GM12878 (cell line): ENCODE measurements around the gene PLCB4. TPM values are rescaled to one million over a fixed set of nuclear protein-coding genes. Genes with fewer than 3 reads are reported as not detected.

Source experiments
- ATAC-seq: fragments of 200-7000 bp; cut with Tn5 transposase; 3 replicates; pipeline ENCODE4 v1.9.1; 2020; ENCODE audit warnings: mild to moderate bottlenecking, moderate library complexity
- BruUV-seq: library from RNA; stranded (reverse); fragments of 400-500 nt; replicated peaks from 2 replicates; lab custom pipeline; 2021; lab: Mats Ljungman, UMichigan
- CTCF ChIA-PET: fragments of 300-600 bp; sonication (Branson Sonifier 250); formaldehyde crosslinking; extraction: SDS; loops from one replicate; lab custom pipeline; 2021; ENCODE audit warnings: inconsistent platforms; lab: Yijun Ruan, JAX
- POLR2A ChIA-PET: fragments of 350-600 bp; formaldehyde crosslinking; extraction: SDS; loops from one replicate; lab custom pipeline; 2021; ENCODE audit warnings: inconsistent platforms; lab: Charles Lee
- RAD21 ChIA-PET: fragments of 300-600 bp; sonication (Branson Sonifier 250); formaldehyde crosslinking; loops from one replicate; lab custom pipeline; 2023; ENCODE audit warnings: antibody characterized with exemption; ENCODE audit not compliant: unreplicated experiment; lab: Charles Lee
- SMC1A ChIA-PET: fragments of 300-600 bp; sonication (Branson Sonifier 250); formaldehyde crosslinking; loops from one replicate; lab custom pipeline; 2023; ENCODE audit not compliant: unreplicated experiment, uncharacterized antibody; lab: Charles Lee
- DNase-seq: peaks from one replicate; pipeline ENCODE4 v3.0.0-alpha.2; 2011; ENCODE audit warnings: low read depth, low spot score
- FAIRE-seq: peaks from 3 replicates; lab custom pipeline; 2011; peaks lifted over from hg19 to GRCh38; lab: Jason Lieb, UNC
- H2AFZ ChIP-seq: 2 replicates; pipeline ENCODE4 v1.6.0; 2011; ENCODE audit warnings: low read depth, low read length, control low read depth; ENCODE audit not compliant: control insufficient read depth
- H3K27ac ChIP-seq: 2 replicates; pipeline ENCODE4 v1.5.1; 2011; ENCODE audit warnings: control low read depth; ENCODE audit not compliant: control insufficient read depth, insufficient read depth
- H3K27me3 ChIP-seq, 2 experiments: replicated peaks in 1 of 2; 2 replicates each; pipeline versions ENCODE4 v1.6.0 to v1.6.1; 2011; ENCODE audit warnings: low read length in 1 of 2; ENCODE audit not compliant: control insufficient read depth in 2 of 2, insufficient read depth in 2 of 2
- H3K36me3 ChIP-seq, 2 experiments: 2 replicates each; pipeline ENCODE4 v1.5.1; 2011; ENCODE audit warnings: low read length in 1 of 2; ENCODE audit not compliant: control insufficient read depth in 2 of 2, insufficient read depth in 2 of 2
- H3K4me1 ChIP-seq: 2 replicates; pipeline ENCODE4 v1.6.1; 2011; ENCODE audit warnings: mild to moderate bottlenecking, low read length, moderate library complexity, mixed read lengths; ENCODE audit not compliant: control insufficient read depth, insufficient read depth
- H3K4me2 ChIP-seq: 2 replicates; pipeline ENCODE4 v1.6.0; 2011; ENCODE audit warnings: control low read depth; ENCODE audit not compliant: control insufficient read depth, insufficient read depth
- H3K4me3 ChIP-seq: fragments of 200-600 bp; sonication (generic); 2 replicates; pipeline ENCODE4 v1.5.1; 2016
- H3K79me2 ChIP-seq: 2 replicates; pipeline ENCODE4 v1.6.0; 2011; ENCODE audit warnings: low read length; ENCODE audit not compliant: control insufficient read depth, insufficient read depth
- H3K9ac ChIP-seq: 2 replicates; pipeline ENCODE4 v1.8.0; 2011; ENCODE audit warnings: low read length, control low read depth, mixed read lengths; ENCODE audit not compliant: control insufficient read depth, insufficient read depth
- H3K9me3 ChIP-seq: replicated peaks from 3 replicates; pipeline ENCODE4 v1.5.1; 2011; ENCODE audit warnings: mild to moderate bottlenecking, low read length; ENCODE audit not compliant: control insufficient read depth, insufficient read depth
- H4K20me1 ChIP-seq: 2 replicates; pipeline ENCODE4 v1.6.0; 2011; ENCODE audit not compliant: control insufficient read depth, insufficient read depth
- BRCA1 ChIP-seq: IDR thresholded peaks from 2 replicates; pipeline ENCODE4 v1.6.1; 2011; ENCODE audit warnings: low read depth, low read length, improper control_type of control experiment
- CHD2 ChIP-seq: IDR thresholded peaks from 2 replicates; pipeline ENCODE4 v1.6.1; 2011; ENCODE audit warnings: low read depth, low read length, improper control_type of control experiment, borderline replicate concordance
- CHD4 ChIP-seq: fragments of 200-600 bp; sonication (generic); IDR thresholded peaks from 2 replicates; pipeline ENCODE4 v1.6.1; 2016; ENCODE audit warnings: mild to moderate bottlenecking
- E4F1 ChIP-seq: fragments of 450-650 bp; IDR thresholded peaks from 2 replicates; pipeline ENCODE4 v1.6.1; 2018; ENCODE audit warnings: borderline replicate concordance, mild to moderate bottlenecking; ENCODE audit not compliant: partially characterized antibody
- EGR1 ChIP-seq, 2 experiments: IDR thresholded peaks; 1 replicate in 1 of 2; 2 replicates in 1 of 2; pipeline ENCODE4 v1.6.1; 2011 to 2012; ENCODE audit warnings: low read depth in 2 of 2, low read length in 2 of 2, borderline replicate concordance in 1 of 2, mild to moderate bottlenecking in 1 of 2, moderate library complexity in 1 of 2
- EZH2 ChIP-seq: IDR thresholded peaks from 2 replicates; pipeline ENCODE4 v1.6.1; 2012; ENCODE audit warnings: low read depth, mild to moderate bottlenecking, control low read depth, inconsistent platforms, low read length, borderline replicate concordance; ENCODE audit not compliant: control insufficient read depth
- HCFC1 ChIP-seq: fragments of 150-350 bp; IDR thresholded peaks from 2 replicates; pipeline ENCODE4 v1.6.1; 2014; ENCODE audit warnings: low read length
- MTA3 ChIP-seq: IDR thresholded peaks from 2 replicates; pipeline ENCODE4 v1.6.1; 2012; ENCODE audit warnings: low read length, inconsistent platforms, borderline replicate concordance
- NFXL1 ChIP-seq: fragments of 450-650 bp; IDR thresholded peaks from 2 replicates; pipeline ENCODE4 v1.6.1; 2017; ENCODE audit warnings: antibody characterized with exemption, mild to moderate bottlenecking, borderline replicate concordance
- PAX5 ChIP-seq: IDR thresholded peaks from 2 replicates; pipeline ENCODE4 v1.6.1; 2011; ENCODE audit warnings: low read depth, low read length, borderline replicate concordance
- PBX3 ChIP-seq: IDR thresholded peaks from 2 replicates; pipeline ENCODE4 v1.6.1; 2011; ENCODE audit warnings: mild to moderate bottlenecking, low read depth, low read length, moderate library complexity; ENCODE audit not compliant: insufficient replicate concordance
- POLR2AphosphoS5 ChIP-seq: IDR thresholded peaks from 2 replicates; pipeline ENCODE4 v1.6.1; 2011; ENCODE audit warnings: mild to moderate bottlenecking, low read length, inconsistent platforms
- POU2F2 ChIP-seq: IDR thresholded peaks from 3 replicates; pipeline ENCODE4 v1.6.1; 2011; ENCODE audit warnings: low read depth, mild to moderate bottlenecking, low read length, borderline replicate concordance
- TCF12 ChIP-seq: IDR thresholded peaks from 2 replicates; pipeline ENCODE4 v1.6.1; 2011; ENCODE audit warnings: low read depth, mild to moderate bottlenecking, low read length
- YY1 ChIP-seq: IDR thresholded peaks from 2 replicates; pipeline ENCODE4 v1.6.1; 2011; ENCODE audit warnings: low read depth, mild to moderate bottlenecking, low read length
- ZBED1 ChIP-seq: IDR thresholded peaks from 2 replicates; pipeline ENCODE4 v1.6.1; 2016; ENCODE audit warnings: borderline replicate concordance
- ZBTB40 ChIP-seq: fragments of 450-650 bp; IDR thresholded peaks from 2 replicates; pipeline ENCODE4 v1.6.1; 2016; ENCODE audit warnings: mild to moderate bottlenecking, moderate library complexity, borderline replicate concordance
- WGBS: methylation state at CpG from one replicate; pipeline ENCODE4 v1.1.6; 2016; ENCODE audit warnings: low lambda C conversion rate; ENCODE audit not compliant: insufficient replicate concordance, insufficient coverage; ENCODE audit errors: missing lambda C conversion rate; 5-methylcytosine and 5-hydroxymethylcytosine counted together
- in situ Hi-C: fragments of 300-500 bp; cut with MboI; formaldehyde crosslinking; loops from 9 replicates; pipeline ENCODE4 v1.14.3; 2018; ENCODE audit warnings: mixed read lengths
- intact Hi-C: fragments of 100-400 bp; cut with micrococcal nuclease; formaldehyde crosslinking; loops from one replicate; pipeline ENCODE4 v1.14.2; 2022; ENCODE audit not compliant: unreplicated experiment
- polyA plus RNA-seq, 11 experiments: library from polyadenylated mRNA; depleted of rRNA in 4 of 11; unstranded in 6 of 11; stranded (reverse) in 5 of 11; fragments of >200 nt; fragmentation: Nextera tagmentation in 4 of 11; fragmentation: Illumina TruSeq in 1 of 11; extraction: Ambion mirVana in 4 of 11; extraction: Trizol in 1 of 11; gene quantifications; 1 replicate in 1 of 11; 2 replicates in 10 of 11; pipeline versions ENCODE4 v1.2.1 to v1.2.3, GENCODE V29; 2011 to 2016; ENCODE audit warnings: inconsistent platforms in 2 of 11, missing spikeins in 2 of 11, low read depth in 1 of 11
- total RNA-seq, 4 experiments: library from RNA; depleted of rRNA in 3 of 4; stranded (reverse); fragments of >200 nt in 3 of 4; fragmentation: Illumina TruSeq in 1 of 4; extraction: Trizol in 1 of 4; gene quantifications; 2 replicates each; pipeline versions ENCODE4 v1.2.1 to v1.2.3, GENCODE V29; 2013 to 2021

Gene PLCB4
- total and polyA plus RNA-seq, 10 of the 15 experiments (the other 5 are each of a cell fraction or from before 2014, with no cell fraction given), result not detected

GRCh38 chr20:9485614-9486340, 416.9 kb downstream of the PLCB4 start:
- no TSS peak for BruUV-seq
- ChIA-PET POLR2A (no interaction called here), RAD21 (no interaction called here), SMC1A (interaction anchor here (0.7 kb wide), 1 partner anchor 356 kb away, joined by 3 read pairs; no protein-coding TSS in a partner anchor), CTCF (no interaction called here)
- Histone ChIP-seq H3K4me2 (no peak overlapping the region), H3K9ac (no peak overlapping the region), H3K27me3 (no peaks in the 10 kb centered on the region; a peak in 1 of 4 replicates), H3K9me3 (no peaks in the 10 kb centered on the region; the same call in 2 of the 3 replicates), H2AFZ (no peak overlapping the region), H3K36me3 (no peaks in the 10 kb centered on the region), H3K27ac (no peak overlapping the region), H3K4me3 (no peak overlapping the region), H3K4me1 (peaks cover 14% of the 10 kb centered on the region), H4K20me1 (no peaks in the 10 kb centered on the region), H3K79me2 (no peaks in the 10 kb centered on the region)
- WGBS, result 31% methylated on average over 9 of the region's 9 CpGs
- ATAC-seq (no peak), FAIRE-seq (no peak), DNase-seq (no peak)
- intact Hi-C loops (no loop called here), in situ Hi-C loops (no loop called here)
- TF ChIP-seq BRCA1 (no peak), EGR1 (IDR thresholded peaks at IDR 0.05; ENCODE audit: borderline replicate concordance in 1 of 2, low read depth in 2 of 2, low read length in 2 of 2) (no peak), PAX5 (no peak), PBX3 (no peak), ZBED1 (no peak), POLR2AphosphoS5 (no peak), CHD2 (no peak), NFXL1 (no peak), E4F1 (no peak), TCF12 (no peak), HCFC1 (no peak), POU2F2 (no peak), CHD4 (no peak), EZH2 (no peak), MTA3 (no peak), YY1 (no peak), ZBTB40 (no peak)
